CD14-positive monocyte (primary cell): Measurements from ENCODE around the gene SEMA4A. TPM values are rescaled to one million over a fixed set of nuclear protein-coding genes. Genes with fewer than 3 reads are reported as not detected.

ENCODE experiments used
- DNase-seq, 3 donors: peaks; one replicate each; pipeline ENCODE4 v3.0.0-alpha.2; 2011 to 2022
- H2AFZ ChIP-seq: 2 replicates; pipeline ENCODE4 v1.6.0; 2012; ENCODE audit warnings: mild to moderate bottlenecking, low read depth, low read length, inconsistent platforms; ENCODE audit not compliant: insufficient read depth, poor library complexity, severe bottlenecking
- H3K27ac ChIP-seq, 2 donors: 1 replicate in 1 of 2; 2 replicates in 1 of 2; pipeline ENCODE4 v1.5.1; 2012 to 2013; ENCODE audit warnings: low read length in 2 of 2, control low read depth in 1 of 2, inconsistent platforms in 1 of 2, low read depth in 1 of 2, mild to moderate bottlenecking in 1 of 2
- H3K27me3 ChIP-seq, 2 donors: one replicate each; pipeline versions ENCODE4 v1.6.0 to v1.6.1; 2011 to 2013; ENCODE audit warnings: low read length in 2 of 2; ENCODE audit not compliant: control insufficient read depth in 2 of 2, insufficient read depth in 2 of 2
- H3K36me3 ChIP-seq, 2 donors: replicated peaks in 1 of 2; 1 replicate in 1 of 2; 2 replicates in 1 of 2; pipeline versions ENCODE4 v1.5.1 to v1.6.1; 2012 to 2013; ENCODE audit warnings: low read length in 2 of 2, control low read depth in 1 of 2, inconsistent platforms in 1 of 2, mild to moderate bottlenecking in 1 of 2; ENCODE audit not compliant: insufficient read depth in 2 of 2, control insufficient read depth in 1 of 2
- H3K4me1 ChIP-seq, 2 donors: 1 replicate in 1 of 2; 2 replicates in 1 of 2; pipeline versions ENCODE4 v1.5.1 to v1.6.1; 2012 to 2013; ENCODE audit warnings: low read length in 2 of 2, control low read depth in 1 of 2, inconsistent platforms in 1 of 2, mild to moderate bottlenecking in 1 of 2, moderate library complexity in 1 of 2; ENCODE audit not compliant: insufficient read depth in 2 of 2, control insufficient read depth in 1 of 2
- H3K4me2 ChIP-seq: replicated peaks from 2 replicates; pipeline ENCODE3; 2012; ENCODE audit warnings: low read length, moderate library complexity, mild to moderate bottlenecking; ENCODE audit not compliant: poor library complexity, severe bottlenecking; ENCODE audit errors: extremely low read depth
- H3K4me3 ChIP-seq, 3 experiments: fragments of 200-600 bp in 1 of 3; sonication (generic) in 1 of 3; replicated peaks in 1 of 3; 1 replicate in 2 of 3; 2 replicates in 1 of 3; pipeline ENCODE4 v1.5.1; 2011 to 2013; ENCODE audit warnings: low read length in 3 of 3, mild to moderate bottlenecking in 3 of 3, control low read depth in 2 of 3, low read depth in 2 of 3, inconsistent platforms in 1 of 3, moderate library complexity in 1 of 3
- H3K79me2 ChIP-seq: 2 replicates; pipeline ENCODE4 v1.6.0; 2012; ENCODE audit warnings: mild to moderate bottlenecking, control low read depth, inconsistent platforms, low read length, moderate library complexity; ENCODE audit not compliant: insufficient read depth
- H3K9ac ChIP-seq: 2 replicates; pipeline ENCODE4 v1.6.0; 2017; ENCODE audit warnings: low read length, mild to moderate bottlenecking; ENCODE audit not compliant: insufficient read depth, poor library complexity, severe bottlenecking
- H3K9me3 ChIP-seq, 2 donors: replicated peaks in 1 of 2; 1 replicate in 1 of 2; 2 replicates in 1 of 2; pipeline versions ENCODE4 v1.5.1 to v1.6.1; 2012 to 2013; ENCODE audit warnings: low read length in 2 of 2, control low read depth in 1 of 2; ENCODE audit not compliant: control insufficient read depth in 1 of 2, insufficient read depth in 1 of 2
- H4K20me1 ChIP-seq: 2 replicates; pipeline ENCODE4 v1.6.0; 2012; ENCODE audit warnings: mild to moderate bottlenecking, low read length, control low read depth, moderate library complexity; ENCODE audit not compliant: insufficient read depth
- H3K27ac Mint-ChIP-seq, 7 donors: one replicate each; pipeline ENCODE4 v1.8.0; 2020; ENCODE audit warnings: mild to moderate bottlenecking in 7 of 7, mixed read lengths in 7 of 7, moderate library complexity in 6 of 7, inconsistent platforms in 2 of 7
- H3K27me3 Mint-ChIP-seq, 3 donors: one replicate each; pipeline ENCODE4 v1.8.0; 2021 to 2022; ENCODE audit warnings: low read depth in 3 of 3, mild to moderate bottlenecking in 3 of 3, mixed read lengths in 3 of 3, moderate library complexity in 3 of 3, inconsistent platforms in 1 of 3
- H3K36me3 Mint-ChIP-seq, 2 donors: one replicate each; pipeline ENCODE4 v1.8.0; 2020; ENCODE audit warnings: mixed read lengths in 2 of 2, inconsistent platforms in 1 of 2, mild to moderate bottlenecking in 1 of 2
- H3K4me1 Mint-ChIP-seq: one replicate; pipeline ENCODE4 v1.8.0; 2020; ENCODE audit warnings: mild to moderate bottlenecking, mixed read lengths
- H3K4me3 Mint-ChIP-seq, 2 donors: one replicate each; pipeline ENCODE4 v1.8.0; 2020; ENCODE audit warnings: mild to moderate bottlenecking in 2 of 2, mixed read lengths in 2 of 2, moderate library complexity in 1 of 2
- H3K9me3 Mint-ChIP-seq, 7 donors: one replicate each; pipeline ENCODE4 v1.8.0; 2020 to 2022; ENCODE audit warnings: mixed read lengths in 7 of 7, mild to moderate bottlenecking in 6 of 7, moderate library complexity in 6 of 7, inconsistent platforms in 2 of 7
- WGBS: methylation state at CpG from one replicate; pipeline ENCODE4 v1.1.5; 2013; ENCODE audit warnings: missing lambda C conversion rate; ENCODE audit not compliant: insufficient coverage; 5-methylcytosine and 5-hydroxymethylcytosine counted together
- intact Hi-C, 2 donors: fragments of 100-400 bp; cut with micrococcal nuclease; formaldehyde crosslinking; loops; one replicate each; pipeline versions ENCODE4 v1.15.0 to v1.15.1; 2023
- polyA plus RNA-seq, 3 donors: library from polyadenylated mRNA; depleted of rRNA in 1 of 3; unstranded in 2 of 3; stranded (reverse) in 1 of 3; fragments of 300-500 nt in 2 of 3; fragments of >200 nt in 1 of 3; fragmentation: Illumina TruSeq in 2 of 3; gene quantifications; 1 replicate in 2 of 3; 2 replicates in 1 of 3; pipeline ENCODE4 v1.2.3, GENCODE V29; 2012 to 2021
- TF ChIP-seq, protein P1 (sequence below): fragments of 200-600 bp; IDR thresholded peaks from one replicate; pipeline ENCODE4 v1.8.0; 2022; ENCODE audit warnings: antibody characterized with exemption, mild to moderate bottlenecking

Gene SEMA4A
- polyA plus RNA-seq, 3 donors, result 72.3 to 121 (median 116) TPM

DNA sequence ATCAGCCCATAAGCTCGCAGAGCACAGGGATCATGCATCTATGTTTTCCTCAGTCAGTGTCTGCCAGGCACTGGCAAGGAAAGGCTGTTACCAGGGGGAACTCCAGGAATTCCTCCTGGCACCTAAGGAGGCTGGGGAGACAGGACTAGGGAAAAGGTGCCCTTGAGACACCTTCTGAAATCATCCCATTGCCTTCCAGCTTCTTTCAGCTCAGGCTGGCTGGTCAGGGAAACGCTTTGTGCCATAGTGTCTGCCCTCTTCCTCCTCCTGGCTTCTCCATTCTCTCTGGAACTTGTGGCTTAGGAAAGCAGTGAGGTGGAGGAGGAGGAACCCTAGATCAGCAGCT, 25.1 kb upstream of the SEMA4A start:
- H3K27ac Mint-ChIP-seq, result peak overlapping the region in 5 of 7 donors; percentile 54 to 97 (median 85)
- H3K79me2 ChIP-seq, result no peaks in the 10 kb centered on the region
- H3K9ac ChIP-seq, result no peak overlapping the region
- peaks cover 80 to 95% (median 89%) of the 10 kb centered on the region in 3 donors for H3K27me3 Mint-ChIP-seq
- peaks cover 0 to 15% (median 5%) of the 10 kb centered on the region in 7 donors for H3K9me3 Mint-ChIP-seq
- TF ChIP-seq, protein P1, sequence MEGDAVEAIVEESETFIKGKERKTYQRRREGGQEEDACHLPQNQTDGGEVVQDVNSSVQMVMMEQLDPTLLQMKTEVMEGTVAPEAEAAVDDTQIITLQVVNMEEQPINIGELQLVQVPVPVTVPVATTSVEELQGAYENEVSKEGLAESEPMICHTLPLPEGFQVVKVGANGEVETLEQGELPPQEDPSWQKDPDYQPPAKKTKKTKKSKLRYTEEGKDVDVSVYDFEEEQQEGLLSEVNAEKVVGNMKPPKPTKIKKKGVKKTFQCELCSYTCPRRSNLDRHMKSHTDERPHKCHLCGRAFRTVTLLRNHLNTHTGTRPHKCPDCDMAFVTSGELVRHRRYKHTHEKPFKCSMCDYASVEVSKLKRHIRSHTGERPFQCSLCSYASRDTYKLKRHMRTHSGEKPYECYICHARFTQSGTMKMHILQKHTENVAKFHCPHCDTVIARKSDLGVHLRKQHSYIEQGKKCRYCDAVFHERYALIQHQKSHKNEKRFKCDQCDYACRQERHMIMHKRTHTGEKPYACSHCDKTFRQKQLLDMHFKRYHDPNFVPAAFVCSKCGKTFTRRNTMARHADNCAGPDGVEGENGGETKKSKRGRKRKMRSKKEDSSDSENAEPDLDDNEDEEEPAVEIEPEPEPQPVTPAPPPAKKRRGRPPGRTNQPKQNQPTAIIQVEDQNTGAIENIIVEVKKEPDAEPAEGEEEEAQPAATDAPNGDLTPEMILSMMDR, result no peak
- no CpG with 5 or more reads among the region's 2 CpGs for WGBS
- H3K4me3 ChIP-seq, result peak overlapping the region in 1 of 3 experiments; percentile 10
- H3K27me3 ChIP-seq, result peaks cover 30 to 87% of the 10 kb centered on the region in 2 donors
- H4K20me1 ChIP-seq, result peaks cover 13% of the 10 kb centered on the region
- H2AFZ ChIP-seq, result no peak overlapping the region
- no peak for DNase-seq
- H3K36me3 ChIP-seq, result no peaks in the 10 kb centered on the region
- H3K4me2 ChIP-seq, result no peak overlapping the region
- H3K27ac ChIP-seq, result peak overlapping the region in 1 of 2 donors; percentile 57
- H3K4me3 Mint-ChIP-seq, result peak overlapping the region in 1 of 2 donors; percentile 82
- peaks cover 0 to 4% of the 10 kb centered on the region in 2 donors for H3K9me3 ChIP-seq
- intact Hi-C loops, result no loop called here
- peaks cover 56 to 63% of the 10 kb centered on the region in 2 donors for H3K4me1 ChIP-seq
- H3K4me1 Mint-ChIP-seq, result peaks cover 66% of the 10 kb centered on the region
- H3K36me3 Mint-ChIP-seq, result peaks cover 12 to 21% of the 10 kb centered on the region in 2 donors

DNA sequence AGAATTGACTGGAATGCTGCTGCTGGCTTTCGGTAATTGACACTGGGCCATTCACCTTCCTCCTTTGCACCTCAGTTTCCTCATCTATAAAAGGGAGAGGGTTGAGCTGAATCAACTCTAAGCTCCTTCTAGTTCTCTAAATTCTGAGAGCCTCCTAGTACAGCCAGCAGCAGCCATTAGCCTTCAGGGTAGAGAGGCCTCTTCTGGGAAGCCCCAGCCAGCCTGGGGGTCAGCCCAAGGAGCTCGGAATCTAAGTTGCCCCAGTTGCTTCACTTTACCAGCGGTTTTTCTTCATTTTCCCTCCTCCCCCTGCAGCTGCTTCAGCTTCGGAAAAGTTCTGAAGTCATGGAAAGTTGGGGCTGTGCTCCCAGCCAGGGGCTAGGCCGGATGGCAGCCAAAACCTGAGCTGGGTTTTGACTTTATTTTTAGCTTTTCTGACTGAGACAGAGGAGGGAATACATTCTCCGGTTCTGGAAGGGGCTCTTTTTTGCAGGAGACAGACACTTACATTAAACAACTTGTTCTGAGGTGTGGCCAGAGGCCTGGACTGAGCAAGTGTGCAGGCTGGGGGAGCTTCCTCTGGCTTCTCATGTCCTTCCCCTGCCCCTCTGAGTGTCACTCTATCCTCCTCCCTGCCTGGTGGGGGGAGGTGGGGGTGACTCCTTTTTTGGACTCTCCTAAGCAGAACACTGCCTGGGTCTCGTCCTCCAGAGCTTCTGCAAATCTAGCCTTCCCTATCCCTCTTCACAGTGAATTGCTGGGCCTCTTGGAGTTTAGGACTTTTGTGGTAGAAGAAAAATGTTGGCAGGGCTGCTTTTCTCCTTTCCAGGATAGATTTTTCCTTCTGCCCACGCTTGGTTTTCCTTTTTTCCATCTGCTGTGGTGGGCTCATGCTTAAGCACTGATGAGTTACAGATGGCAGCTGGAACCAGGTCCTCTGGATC, 24.5 kb upstream of the SEMA4A start:
- peaks cover 0 to 15% (median 3%) of the 10 kb centered on the region in 7 donors for H3K9me3 Mint-ChIP-seq
- TF ChIP-seq, protein P1, result no peak
- H3K9ac ChIP-seq, result no peak overlapping the region
- no peak overlapping the region for H3K4me2 ChIP-seq
- 67% methylated on average over 5 of the region's 8 CpGs for WGBS
- peak; percentile 34 to 65 (median 61) for DNase-seq
- H2AFZ ChIP-seq, result no peak overlapping the region
- intact Hi-C loops, result no loop called here
- no peak overlapping the region for H3K4me3 ChIP-seq
- H3K27me3 Mint-ChIP-seq, result peaks cover 79 to 95% (median 89%) of the 10 kb centered on the region in 3 donors
- peaks cover 32 to 87% of the 10 kb centered on the region in 2 donors for H3K27me3 ChIP-seq
- peaks cover 0 to 4% of the 10 kb centered on the region in 2 donors for H3K9me3 ChIP-seq
- no peaks in the 10 kb centered on the region for H3K36me3 ChIP-seq
- H3K36me3 Mint-ChIP-seq, result peaks cover 10 to 21% of the 10 kb centered on the region in 2 donors
- no peaks in the 10 kb centered on the region for H3K79me2 ChIP-seq
- H3K4me3 Mint-ChIP-seq, result peak overlapping the region in 1 of 2 donors; percentile 82
- peaks cover 13% of the 10 kb centered on the region for H4K20me1 ChIP-seq
- peaks cover 50 to 56% of the 10 kb centered on the region in 2 donors for H3K4me1 ChIP-seq
- peak overlapping the region in 5 of 7 donors; percentile 54 to 97 (median 85) for H3K27ac Mint-ChIP-seq
- peaks cover 60% of the 10 kb centered on the region for H3K4me1 Mint-ChIP-seq
- H3K27ac ChIP-seq, result peak overlapping the region in 1 of 2 donors; percentile 57
